NCI-H510A (cell line): ENCODE measurements around the gene AKAP13.
"Not testable (repeated sequence)": the region's sequence is repeated elsewhere in the genome, so short reads cannot be mapped to it uniquely, and the experiment has no call there.

Source experiments
- DNase-seq: peaks from one replicate; lab custom pipeline; 2025; lab: John Stamatoyannopoulos, UW

The AKAP13 gene

DNA sequence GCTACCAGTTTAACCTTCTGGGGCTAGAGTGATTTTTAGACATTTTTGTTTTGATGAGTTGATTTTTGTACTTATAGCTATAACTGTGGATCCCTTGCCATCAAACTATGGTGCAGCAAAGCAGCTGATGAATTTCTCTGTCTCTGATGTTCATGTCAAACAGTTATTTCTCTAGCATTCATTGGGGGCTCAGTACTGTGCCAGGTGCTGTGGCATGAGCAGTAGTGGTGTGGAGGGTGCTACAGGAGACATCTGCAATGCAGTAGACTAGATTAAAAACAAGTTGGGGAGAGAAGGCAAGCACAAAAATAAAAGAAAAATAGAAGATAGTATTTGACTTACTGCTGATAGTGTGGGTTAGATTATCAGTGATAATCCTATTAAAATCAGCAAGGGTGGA is 95.3 kb downstream of the AKAP13 start:
- no peak for DNase-seq

DNA sequence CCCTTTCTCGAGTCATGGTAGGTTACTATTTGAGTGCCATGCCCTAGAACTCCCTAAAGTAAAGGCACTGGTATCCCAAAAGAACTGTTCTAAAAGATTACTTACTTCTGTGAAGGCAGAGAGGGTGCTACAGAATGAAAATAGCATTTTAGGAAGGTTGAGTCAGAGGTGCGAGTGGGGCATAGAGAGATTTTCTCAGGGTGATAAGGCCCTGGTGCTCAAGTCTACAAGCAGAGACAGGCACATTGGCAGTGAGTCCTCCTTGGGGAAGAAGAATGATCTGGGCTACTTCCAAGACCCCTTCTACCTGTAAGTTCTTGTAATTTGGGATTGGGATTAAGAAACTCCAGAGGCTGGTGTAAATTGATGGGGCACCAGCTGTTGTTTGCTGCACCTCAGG is 96.7 kb downstream of the AKAP13 start:
- DNase-seq: no peak

DNA sequence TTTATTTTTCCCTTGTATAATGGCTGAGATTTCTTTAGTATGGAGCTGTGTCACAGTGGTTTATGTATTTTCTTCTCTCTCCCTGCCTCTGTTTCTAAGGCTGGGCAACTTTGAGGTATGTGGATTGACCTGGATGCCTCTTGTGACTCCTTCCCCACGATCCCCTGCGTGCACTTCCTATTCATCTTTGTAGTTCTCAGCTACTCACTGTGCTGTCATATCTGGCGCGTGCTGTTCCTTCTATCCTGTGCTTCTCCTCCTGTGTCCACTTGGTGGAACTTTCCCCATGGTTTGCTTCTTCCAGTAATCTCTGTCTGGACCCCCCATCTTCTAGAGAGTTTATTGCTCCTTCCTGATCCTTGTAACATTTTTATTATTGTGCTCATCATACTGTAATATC is 97.3 kb downstream of the AKAP13 start:
- DNase-seq: no peak

DNA sequence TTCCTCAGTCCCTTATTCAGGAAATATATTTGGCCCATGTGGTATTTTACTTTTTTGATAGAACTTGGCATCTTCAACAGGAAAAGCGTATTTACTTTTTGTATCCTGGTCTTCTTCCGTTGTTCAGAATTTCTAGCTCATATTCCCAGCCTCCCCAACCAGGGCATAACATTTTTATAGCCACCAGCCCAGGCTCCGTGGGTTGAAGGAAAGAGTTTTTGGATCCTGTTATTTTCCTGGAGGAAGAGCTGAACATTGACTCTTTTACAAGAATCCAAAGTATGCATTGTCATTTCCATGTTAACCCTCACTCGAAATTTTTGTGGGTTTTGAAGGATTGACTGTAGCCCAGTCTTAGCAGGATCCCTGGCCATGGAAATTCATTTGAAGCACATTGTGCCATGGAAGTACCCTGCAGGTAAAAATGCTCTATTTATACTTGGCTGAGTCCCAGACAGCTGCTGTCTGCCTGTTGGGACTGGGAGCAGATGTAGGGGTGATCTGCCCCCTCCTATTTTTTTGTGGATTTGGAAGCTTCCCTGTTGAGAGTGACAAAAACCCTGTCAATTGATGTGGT is 98.8 kb downstream of the AKAP13 start:
- DNase-seq: no peak

DNA sequence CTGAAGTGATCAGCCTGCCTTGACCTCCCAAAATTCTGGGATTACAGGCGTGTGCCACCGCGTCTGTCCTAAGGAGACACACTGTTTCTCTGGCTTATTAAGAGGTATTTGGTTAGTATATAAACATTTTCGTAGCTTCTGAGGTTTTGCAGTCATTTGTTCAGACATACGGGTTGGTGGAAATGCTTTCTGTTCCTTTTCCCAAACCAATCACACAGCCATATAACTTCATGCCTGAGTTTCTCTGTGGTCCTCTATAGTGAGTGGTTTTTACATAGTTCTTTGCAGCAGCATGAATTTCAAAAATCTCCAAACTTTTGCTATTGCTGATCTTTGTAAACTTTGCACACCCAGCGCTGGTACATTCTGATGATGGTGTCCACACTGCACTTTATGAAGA is 100.5 kb downstream of the AKAP13 start:
- DNase-seq: no peak

DNA sequence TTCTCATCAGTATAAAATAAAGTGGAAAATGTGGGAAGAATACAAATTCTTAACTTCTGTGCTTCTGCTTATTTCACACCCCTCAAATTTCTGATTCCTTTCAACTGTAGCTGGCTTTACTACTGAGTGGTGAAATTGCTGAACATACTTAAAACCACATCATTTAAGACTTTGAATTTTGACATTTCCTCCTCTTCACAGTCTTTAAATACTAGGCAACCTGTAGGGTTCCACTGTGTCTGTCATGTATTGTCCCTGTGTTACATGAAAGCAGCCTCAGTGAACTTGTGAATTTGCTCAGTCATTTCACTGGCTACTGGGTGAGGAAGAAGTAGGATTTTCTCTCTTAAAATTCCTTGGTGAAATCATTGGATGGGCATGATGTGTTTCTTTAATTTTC is 101.1 kb downstream of the AKAP13 start:
- DNase-seq: not testable (repeated sequence)

DNA sequence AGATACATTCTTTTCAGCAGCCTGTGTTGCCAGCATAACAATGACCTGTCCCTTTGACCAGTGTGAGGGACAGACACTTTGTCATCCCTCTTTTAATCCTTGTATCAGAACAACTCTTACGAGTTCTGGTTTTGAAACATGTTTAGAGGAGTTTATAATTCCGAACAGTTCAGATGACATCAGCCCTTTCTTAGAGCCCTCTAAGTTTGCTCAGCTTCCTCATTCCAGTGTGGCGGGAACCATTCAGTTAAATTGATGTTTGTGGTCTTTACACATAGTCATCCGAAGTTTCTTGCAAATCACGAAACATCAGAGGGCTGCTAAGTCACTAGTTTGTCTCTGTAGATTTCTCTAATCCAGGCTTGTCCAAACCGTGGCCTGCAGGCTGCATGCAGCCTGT is 102.5 kb downstream of the AKAP13 start:
- DNase-seq: no peak

DNA sequence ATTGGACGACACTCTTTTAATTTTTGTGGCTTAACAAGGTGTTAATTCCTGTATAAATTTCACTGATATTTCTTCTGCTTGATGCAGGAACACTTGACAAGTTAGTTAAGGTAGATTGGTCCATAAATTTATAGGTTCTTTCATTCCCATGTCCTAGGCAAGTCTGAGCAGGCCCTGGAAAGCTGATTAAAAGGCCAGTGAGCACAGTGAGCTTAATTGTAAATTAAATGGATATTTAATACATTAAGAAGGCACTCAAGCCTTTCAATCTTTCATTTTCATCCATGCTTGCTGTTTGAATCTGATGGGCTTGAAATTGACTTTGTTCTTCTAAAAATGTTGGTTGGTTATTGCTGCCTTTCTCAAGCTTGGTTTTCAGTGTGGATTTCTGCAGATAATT is 103.6 kb downstream of the AKAP13 start:
- DNase-seq: not testable (repeated sequence)

DNA sequence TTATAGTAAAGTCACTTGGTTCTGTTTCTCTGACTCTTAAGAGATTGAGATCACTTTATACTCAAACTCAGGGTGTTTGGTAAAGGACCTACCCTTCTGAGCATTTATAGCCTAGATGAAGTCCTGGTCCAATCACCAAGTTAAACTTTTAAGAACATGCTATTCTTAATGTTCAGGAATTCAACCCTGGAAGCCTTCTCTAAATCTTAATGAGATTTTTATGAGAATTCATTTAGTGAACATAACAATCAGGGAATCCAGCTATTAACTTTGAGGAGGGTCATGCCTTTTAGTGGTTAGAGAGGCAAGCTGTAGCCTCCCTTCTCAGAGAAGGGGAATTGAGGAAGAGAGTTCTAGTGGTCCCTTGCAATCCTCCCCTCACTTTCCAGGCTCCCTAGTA is 104.5 kb downstream of the AKAP13 start:
- not testable (repeated sequence) for DNase-seq

DNA sequence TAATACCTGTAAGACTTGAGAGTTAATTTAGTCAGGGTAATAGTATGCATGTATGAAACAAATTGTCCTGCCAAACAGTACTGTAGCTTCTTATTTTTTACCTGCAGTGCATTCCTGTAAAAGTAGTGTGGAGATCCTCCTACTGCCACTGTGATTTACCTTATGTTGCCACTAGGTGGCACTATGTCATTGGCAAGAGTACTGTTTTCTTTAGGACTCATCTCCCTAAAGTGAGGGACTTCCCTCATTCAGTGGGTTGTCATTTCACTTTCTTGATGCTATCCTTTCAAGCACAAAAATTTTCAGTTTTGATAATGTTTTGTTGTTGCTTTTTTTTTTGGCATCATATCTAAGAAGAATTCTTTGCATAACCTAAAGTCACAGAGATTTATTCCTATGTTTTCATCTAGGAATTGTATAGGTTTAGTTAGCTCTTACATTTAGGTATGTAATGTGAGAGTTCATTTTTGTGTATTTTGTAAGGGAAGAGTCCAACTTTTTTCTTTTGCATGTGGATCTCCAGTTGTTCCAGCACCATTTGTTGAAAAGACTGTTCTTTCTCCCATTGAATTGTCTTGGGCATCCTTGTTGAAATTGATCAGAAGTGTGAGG is 105.7 kb downstream of the AKAP13 start:
- DNase-seq: no peak

DNA sequence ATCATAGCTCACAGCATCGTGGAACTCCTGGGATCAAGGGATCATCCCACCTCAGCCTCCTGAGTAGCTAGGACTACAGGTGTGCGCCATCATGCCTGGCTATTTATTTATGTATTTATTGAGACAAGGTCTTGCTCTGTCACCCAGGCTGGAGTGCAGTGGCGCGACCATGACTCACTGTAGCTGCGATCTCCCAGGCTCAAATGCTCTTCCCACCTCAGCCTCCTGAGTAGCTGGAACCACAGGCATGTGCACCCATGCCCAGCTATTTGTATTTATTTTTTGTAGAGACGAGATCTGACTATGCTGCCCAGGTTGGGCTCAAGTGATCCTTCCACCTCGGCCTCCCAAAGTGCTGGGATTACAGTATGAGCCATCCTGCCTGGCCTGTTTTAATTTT is 107.4 kb downstream of the AKAP13 start:
- DNase-seq: not testable (repeated sequence)

DNA sequence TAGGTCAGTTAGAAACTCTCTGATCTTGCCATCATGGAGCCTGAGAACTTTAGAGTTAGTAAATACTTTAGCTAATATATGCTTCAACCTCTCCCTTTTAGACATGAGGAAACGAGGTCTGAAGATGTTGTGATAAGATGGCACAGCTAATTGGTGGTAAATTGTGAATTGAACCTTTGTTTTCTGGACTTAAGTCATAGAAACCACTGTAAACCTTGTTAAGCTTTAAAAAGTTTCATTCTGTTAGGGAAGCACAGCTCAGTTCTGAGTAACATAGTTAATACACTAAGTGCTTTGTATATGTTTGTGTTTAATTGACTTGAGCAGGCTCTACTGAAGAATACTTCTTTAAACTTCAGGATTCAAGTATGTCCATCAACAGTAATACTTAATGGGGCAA is 108.6 kb downstream of the AKAP13 start:
- no peak for DNase-seq

DNA sequence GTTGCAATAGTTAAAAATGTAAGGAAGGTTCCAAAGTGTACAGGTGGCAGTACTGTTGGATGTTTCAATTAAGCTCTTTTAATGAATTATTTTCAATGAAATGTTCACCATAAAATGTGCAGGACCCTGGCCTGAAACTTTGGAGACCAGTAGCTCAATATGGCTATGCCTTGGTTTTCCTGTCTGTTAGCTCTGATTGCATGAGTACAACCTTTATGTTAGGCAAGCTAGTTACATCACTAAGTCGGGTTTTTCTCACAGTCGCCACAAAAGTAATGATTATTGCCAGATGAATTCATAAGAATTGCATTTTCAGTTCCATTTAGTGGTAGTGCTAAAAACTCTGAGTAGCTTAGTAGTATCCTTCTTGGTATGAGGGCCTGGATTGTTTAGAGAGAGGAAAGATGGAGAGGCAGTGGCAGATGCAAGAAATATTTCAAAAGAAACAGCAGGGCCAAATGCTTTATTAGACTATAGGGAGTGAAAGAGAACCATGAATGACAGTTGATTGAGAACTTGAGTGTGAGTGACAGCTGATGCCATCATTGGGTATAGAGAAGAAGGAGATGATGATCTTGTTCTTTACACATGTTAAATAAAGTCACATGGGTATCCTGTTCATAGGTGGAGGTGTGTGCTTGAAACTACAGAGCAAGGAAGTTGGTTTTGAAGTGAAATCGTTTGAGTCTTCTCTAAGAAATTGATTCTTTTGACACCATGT is 109.5 kb downstream of the AKAP13 start:
- DNase-seq: no peak

DNA sequence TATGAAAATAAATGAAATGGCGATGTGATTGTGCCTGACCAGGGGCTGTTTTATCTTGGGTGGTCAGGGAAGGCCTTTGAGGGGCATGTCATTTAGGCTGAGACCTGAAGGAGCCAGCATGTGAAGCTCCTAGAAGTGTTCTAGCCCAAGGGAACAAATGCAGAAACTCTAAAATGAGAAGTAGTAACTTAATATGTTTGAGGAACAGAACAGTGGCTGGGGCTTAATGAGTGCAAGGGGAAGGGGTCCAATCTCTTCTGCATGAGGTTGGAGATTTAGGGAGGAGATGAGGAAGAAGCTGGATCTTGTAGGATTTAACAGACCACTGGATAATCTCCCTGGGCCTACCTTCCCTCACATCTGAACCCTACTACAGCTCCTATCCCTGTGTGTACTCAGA is 110.5 kb downstream of the AKAP13 start:
- no peak for DNase-seq

DNA sequence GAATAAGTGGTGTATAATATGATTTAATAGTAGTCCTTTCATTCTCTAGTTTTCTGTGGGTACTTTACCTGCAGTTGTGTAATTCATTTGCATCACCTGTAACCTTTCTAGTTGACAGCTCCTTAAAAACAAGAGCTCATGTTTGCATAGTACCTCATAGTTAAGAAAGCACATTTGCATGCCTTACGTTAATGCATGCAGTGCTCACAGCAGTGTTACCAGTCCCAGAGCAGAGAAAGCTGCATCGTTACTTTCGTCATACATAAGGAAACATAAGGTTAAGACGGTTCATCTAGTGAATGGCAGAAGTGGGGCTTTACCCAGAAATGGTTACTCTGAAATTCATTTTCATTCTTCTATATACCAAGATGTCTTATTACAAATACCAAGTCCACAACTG is 111.3 kb downstream of the AKAP13 start:
- DNase-seq: no peak

DNA sequence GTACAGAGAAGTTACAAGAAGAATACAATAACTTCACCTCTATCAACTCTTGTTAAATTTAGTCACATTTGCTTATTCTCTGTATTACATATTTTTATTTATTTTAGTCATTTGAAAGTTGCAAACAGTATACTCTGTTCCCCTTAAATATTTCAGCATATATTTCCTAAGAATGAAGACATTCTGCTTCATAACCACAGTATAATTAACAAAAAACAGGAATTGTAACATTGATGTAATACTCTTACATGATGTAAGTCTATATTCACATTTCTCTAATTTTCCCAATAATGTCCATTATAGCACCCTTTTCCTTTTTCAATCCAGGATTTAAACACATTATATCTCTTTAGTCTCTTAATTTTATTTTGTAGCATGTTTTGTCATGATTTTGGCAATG is 112.0 kb downstream of the AKAP13 start:
- DNase-seq: no peak

DNA sequence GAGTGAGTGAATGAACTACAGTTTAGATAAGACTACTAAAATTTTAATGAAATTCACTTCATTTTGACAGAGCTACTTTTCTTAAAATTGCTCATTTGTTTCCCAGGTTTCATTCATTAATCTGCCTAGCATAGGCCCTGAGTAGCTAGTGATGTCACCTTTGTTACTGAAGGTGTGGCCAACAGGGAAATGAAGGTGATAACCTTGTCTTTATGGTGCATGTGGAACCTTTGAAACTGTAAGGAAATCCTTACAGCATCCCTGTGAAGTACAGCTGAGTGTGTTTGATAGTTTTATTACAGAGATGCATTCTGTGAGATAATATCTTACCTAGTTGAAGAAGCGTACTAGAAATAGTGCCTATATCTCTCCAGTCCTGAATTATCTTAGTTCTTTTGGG is 112.9 kb downstream of the AKAP13 start:
- DNase-seq: no peak

DNA sequence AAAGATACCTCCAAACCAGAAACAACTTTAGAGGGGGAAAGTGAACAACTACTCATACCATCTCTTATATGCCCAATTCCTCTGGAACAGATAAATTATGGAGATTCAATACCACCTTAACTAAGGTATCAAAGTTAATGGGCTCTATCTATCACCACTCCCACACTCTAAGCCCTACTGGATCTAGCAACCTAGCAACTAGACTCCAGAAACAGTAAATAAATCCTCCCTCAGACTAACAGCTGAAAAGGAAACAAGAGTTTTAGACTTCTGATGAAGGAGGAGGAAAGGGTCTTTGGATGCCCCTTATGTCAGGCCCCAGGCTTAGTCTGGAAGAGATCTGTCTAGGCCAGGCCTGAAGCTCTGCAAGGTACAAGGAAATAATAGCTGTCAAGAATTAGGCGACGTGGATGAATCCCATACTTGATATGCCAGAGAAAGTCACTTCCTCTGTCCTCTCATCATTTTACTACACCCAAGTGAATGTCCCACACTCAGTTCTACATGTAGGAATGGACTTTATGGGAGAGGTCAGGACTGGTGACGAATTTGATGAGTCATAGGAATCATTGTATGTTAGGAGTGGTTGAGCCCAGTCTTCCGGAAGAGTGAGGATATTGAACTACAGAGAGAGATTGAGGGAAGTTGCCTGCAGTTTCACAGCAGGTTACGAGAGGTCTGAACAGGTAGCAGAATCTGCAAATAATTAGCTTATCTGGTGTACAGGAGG is 113.8 kb downstream of the AKAP13 start:
- no peak for DNase-seq

DNA sequence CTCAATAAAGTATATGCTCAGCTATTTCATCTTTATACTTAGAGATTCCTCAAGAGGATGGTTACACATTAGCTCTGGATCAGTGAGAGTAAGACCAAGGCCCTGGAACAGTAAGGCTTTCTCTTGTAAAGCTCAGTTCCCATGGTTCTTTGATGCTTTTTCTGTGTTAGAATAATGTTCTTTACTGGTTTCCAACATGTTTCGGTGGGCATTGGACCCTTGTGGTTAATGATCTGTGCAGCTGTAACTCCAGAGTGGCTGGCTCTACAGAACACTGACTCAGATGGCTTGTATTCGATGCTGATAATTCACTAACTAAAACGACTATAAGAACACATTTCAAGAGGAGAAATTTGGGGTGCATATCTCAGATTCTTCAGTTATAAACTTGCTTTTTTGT is 114.7 kb downstream of the AKAP13 start:
- no peak for DNase-seq

DNA sequence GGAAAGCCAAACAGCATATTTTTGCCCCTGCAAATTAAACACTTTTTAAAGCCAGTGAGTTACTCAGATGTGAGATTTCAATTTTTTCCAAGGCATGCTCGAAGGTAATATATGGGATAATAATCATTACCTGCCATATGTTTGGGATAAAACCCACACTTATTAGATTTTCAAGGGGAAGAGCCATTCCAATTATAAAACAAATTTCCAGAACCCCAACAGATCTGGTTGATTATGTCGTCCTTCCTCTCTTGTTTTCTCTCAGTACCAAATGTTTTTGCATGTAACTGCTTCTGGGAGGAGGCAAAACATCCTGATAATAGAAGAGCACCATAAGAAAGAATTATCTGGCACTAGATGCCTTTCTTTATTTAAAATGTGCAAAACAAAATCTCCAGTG is 115.1 kb downstream of the AKAP13 start:
- no peak for DNase-seq

DNA sequence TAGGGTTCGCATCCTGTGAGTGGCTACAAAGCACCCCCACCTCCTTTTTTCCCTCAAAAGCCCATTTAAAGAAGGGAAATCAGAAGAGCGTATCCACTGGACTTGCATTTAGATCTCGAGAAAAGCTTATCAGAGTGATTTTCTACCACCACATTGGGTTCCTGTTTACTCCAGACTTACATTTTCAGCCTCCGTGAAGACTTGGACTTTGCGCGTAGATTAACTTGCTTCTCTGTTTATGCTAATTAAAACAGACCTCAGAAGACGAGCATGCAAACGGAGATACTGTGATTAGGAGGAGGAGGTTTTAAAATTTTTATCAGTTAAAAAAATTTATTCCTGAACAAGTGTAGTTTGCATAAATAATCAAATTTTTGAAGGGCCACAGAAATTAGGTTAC is 115.7 kb downstream of the AKAP13 start:
- DNase-seq: no peak

DNA sequence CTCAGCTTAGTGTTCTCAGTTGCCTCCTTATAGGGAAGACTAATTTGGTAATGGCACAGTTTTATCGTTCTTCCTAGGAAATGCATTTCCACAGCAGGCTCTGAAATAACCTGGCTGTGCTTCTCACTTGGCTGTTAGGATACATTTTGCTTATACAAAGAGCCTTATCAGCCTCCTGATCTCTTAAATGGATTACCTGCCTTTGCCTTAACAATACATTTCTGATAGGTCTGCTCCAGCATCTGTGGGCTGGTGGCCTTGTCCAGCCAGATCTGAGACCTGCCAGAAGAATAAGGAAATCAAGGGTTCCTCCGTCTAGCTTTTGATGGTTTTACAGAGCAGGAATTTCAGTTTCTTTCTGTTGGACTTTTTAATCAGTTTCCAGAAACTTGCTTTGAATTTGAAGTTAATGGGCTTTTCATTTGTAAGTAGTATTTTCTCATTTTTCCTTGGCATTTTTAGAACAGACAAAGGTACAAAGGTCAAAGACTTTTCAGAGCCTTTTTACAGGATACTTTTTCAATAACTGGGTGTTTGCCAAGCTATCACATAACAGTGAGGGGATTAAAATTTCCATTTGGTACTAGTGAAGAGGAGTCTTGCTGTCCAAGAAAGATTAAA is 116.3 kb downstream of the AKAP13 start:
- no peak for DNase-seq

DNA sequence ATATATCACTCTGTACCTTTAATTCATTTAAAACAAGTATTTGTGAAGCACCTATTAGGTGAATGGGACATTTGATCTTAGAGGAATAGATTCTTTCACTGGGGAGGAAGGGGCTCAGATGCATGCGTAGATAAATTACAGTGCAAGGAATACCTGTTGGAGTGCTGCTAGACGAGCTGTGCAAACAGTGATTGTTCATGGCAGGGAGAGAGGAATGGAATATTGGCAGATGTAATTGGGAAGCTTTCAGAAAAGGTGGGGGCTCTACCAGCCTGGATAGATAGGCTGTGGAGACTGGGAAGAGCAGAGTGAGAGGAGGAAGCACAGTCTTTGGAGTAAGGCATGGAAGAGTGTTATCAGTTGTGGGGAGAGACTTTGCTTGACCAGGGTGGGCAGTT is 116.8 kb downstream of the AKAP13 start:
- DNase-seq: peak; percentile 32
